Measurements from ENCODE around the gene LMF1. TPM values are rescaled to one million over a fixed set of nuclear protein-coding genes. Genes with fewer than 3 reads are reported as not detected.

The LMF1 gene
- total RNA-seq, 3 donors from 2014 or later (not counting 1 experiment from before 2014, with no cell fraction given) = 28.2 to 42.2 (median 41.2) TPM

DNA sequence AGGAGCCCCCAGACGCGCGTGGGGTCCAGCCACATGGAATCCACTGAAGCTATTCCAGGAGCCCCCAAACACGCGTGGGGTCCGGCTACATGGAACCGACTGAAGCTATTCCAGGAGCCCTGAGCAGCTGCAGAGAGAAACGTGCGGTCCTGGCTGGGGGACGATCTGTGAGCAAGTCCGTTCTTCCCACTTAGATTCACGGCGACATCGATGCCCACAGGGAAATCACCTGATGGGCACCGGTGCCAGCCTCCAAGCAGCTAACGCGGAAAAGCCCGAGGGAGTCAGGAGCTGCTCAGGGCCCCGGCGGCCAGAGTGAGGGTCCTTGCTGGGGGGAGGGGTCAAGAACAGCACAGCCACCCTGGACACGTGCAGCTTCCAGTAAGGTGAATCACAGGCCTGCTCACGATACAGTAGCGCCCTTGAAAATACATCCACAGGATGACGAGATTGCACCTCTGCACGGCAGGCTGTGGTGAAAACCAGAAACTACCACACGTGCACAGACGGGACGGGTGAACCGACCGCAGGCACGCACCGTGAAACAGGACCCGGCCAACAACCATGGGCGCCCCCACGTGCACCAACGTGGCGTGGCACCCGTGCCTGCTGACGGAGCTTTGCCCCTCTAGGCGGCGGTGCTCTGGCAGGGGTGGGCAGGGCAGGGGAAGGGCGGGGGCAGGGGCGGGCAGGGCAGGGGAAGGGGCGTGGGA lies 92.6 kb downstream of the LMF1 start:
- DNase-seq = peak in 1 of 2 donors; percentile 35
- no peaks in the 10 kb centered on the region for H3K36me3 Mint-ChIP-seq

DNA sequence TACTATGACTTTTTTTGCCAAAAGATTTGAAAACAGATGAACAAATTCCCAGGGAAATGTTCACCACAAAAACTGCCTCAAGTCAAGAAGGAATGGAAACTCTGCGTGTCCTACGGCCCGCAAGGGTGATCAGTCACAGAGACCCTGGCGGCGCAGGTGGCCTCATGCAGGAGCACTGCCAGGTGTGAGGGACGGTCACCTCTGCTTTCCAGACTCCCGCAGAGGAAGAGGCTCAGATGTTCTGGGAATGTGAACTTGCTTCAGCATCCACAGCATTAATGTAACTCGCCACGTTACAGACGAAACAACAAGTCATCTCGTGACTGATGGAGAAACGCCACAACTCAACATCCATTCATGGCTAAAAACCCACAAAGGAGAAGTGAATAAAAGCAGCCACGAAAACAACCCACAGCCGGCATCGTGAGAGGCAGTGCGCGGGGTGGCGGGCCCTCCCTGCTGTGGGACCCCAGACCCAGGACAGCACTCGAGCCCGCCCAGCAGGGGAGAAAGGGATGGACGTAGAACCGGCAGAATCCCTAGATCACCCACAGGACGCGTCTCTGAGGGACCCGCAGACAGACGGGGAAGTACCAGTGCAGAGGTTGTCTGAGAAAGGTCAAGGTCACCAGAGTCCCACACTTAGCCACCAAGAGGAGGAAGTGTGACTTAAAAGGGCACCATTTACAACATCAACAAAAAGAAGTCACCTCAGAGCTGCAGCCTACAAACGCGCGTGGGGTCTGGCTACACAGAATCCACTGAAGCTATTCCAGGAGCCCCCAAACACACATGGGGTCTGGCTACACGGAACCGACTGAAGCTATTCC lies 93.3 kb downstream of the LMF1 start:
- Histone ChIP-seq H3K36me3 (ENCODE audit: control insufficient read depth, insufficient read depth, low read length) (peaks cover 2% of the 10 kb centered on the region), H3K4me3 (ENCODE audit: low read length) (no peak overlapping the region), H3K9me3 (ENCODE audit: control insufficient read depth, insufficient read depth, low read length) (no peaks in the 10 kb centered on the region), H3K4me1 (ENCODE audit: control insufficient read depth, insufficient read depth, low read length) (peaks cover 7% of the 10 kb centered on the region), H3K27me3 (ENCODE audit: control insufficient read depth, insufficient read depth, low read length) (no peaks in the 10 kb centered on the region), H3K27ac (ENCODE audit: low read length) (no peak overlapping the region)
- intact Hi-C loops (cut with micrococcal nuclease) = no loop called here
- Mint-ChIP-seq H3K27ac (peak overlapping the region in 1 of 2 donors; percentile 62), H3K9me3 (no peaks in the 10 kb centered on the region), H3K4me3 (no peak overlapping the region), H3K27me3 (ENCODE audit: low read depth in 2 of 2) (no peaks in the 10 kb centered on the region), H3K4me1 (peaks cover 0 to 2% of the 10 kb centered on the region in 2 donors), H3K36me3 (no peaks in the 10 kb centered on the region)
- 79% methylated on average over 31 of the region's 31 CpGs for WGBS (ENCODE audit: insufficient coverage)
- TF ChIP-seq, protein P1, sequence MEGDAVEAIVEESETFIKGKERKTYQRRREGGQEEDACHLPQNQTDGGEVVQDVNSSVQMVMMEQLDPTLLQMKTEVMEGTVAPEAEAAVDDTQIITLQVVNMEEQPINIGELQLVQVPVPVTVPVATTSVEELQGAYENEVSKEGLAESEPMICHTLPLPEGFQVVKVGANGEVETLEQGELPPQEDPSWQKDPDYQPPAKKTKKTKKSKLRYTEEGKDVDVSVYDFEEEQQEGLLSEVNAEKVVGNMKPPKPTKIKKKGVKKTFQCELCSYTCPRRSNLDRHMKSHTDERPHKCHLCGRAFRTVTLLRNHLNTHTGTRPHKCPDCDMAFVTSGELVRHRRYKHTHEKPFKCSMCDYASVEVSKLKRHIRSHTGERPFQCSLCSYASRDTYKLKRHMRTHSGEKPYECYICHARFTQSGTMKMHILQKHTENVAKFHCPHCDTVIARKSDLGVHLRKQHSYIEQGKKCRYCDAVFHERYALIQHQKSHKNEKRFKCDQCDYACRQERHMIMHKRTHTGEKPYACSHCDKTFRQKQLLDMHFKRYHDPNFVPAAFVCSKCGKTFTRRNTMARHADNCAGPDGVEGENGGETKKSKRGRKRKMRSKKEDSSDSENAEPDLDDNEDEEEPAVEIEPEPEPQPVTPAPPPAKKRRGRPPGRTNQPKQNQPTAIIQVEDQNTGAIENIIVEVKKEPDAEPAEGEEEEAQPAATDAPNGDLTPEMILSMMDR (IDR thresholded peaks at IDR 0.05) = no peak
- ATAC-seq = no peak
- no peak for DNase-seq

More for the DNA sequence above, 92.6 kb downstream of the LMF1 start:
- TF ChIP-seq, protein P1 (IDR thresholded peaks at IDR 0.05) = no peak
- peaks cover 0 to 7% of the 10 kb centered on the region in 2 donors for H3K4me1 Mint-ChIP-seq
- 91% methylated on average over 44 of the region's 44 CpGs for WGBS (ENCODE audit: insufficient coverage)
- Histone ChIP-seq H3K27me3 (ENCODE audit: control insufficient read depth, insufficient read depth, low read length) (no peaks in the 10 kb centered on the region), H3K36me3 (ENCODE audit: control insufficient read depth, insufficient read depth, low read length) (peaks cover 2% of the 10 kb centered on the region), H3K4me3 (ENCODE audit: low read length) (no peak overlapping the region), H3K27ac (ENCODE audit: low read length) (no peak overlapping the region), H3K4me1 (ENCODE audit: control insufficient read depth, insufficient read depth, low read length) (peaks cover 7% of the 10 kb centered on the region), H3K9me3 (ENCODE audit: control insufficient read depth, insufficient read depth, low read length) (peaks cover under 1% of the 10 kb centered on the region)
- no peak overlapping the region for H3K27ac Mint-ChIP-seq
- H3K4me3 Mint-ChIP-seq = no peak overlapping the region
- intact Hi-C loops (cut with micrococcal nuclease) = no loop called here
- ATAC-seq = peak in 1 of 3 donors; percentile 64
- H3K9me3 Mint-ChIP-seq = no peaks in the 10 kb centered on the region
- no peaks in the 10 kb centered on the region for H3K27me3 Mint-ChIP-seq (ENCODE audit: low read depth in 2 of 2)

DNA sequence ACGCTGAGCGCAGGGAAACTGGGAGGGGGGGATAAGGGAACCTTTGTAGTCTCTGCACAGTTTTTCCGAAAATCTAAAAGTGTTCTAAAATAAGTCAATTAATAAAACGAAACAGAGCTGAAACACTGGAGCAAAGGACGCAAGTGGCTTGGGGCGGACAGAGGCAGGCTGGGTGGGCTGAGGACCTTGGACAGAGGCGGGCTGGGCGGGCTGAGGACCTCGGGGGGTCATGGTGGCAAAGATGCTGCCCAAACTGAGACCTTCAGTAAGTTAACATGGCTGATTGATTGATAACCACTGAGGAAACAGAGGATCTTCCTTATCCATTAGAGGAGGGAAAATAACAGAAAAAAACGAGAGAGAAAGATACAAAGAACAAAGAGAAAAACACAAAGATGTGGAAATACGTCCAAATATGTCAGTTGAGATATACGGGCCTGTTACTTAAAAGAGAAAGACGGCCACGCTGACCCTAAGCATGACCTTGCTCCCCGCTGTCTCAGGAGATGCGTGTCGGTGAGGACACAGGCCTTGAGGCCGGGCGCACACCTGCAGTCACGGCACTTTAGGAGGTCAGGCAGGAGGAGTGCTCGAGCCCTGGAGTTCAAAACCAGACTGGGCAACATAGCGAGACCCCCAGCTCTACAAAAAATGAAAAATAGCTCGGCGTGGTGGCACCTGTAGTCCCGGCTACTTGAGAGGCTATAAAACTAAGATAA lies 94.1 kb downstream of the LMF1 start:
- Mint-ChIP-seq H3K27ac (no peak overlapping the region), H3K4me1 (peaks cover 0 to under 1% of the 10 kb centered on the region in 2 donors), H3K4me3 (no peak overlapping the region), H3K27me3 (ENCODE audit: low read depth in 2 of 2) (no peaks in the 10 kb centered on the region), H3K36me3 (no peaks in the 10 kb centered on the region), H3K9me3 (no peaks in the 10 kb centered on the region)
- peaks cover 2% of the 10 kb centered on the region for H3K36me3 ChIP-seq (ENCODE audit: control insufficient read depth, insufficient read depth, low read length)
- H3K4me3 ChIP-seq (ENCODE audit: low read length) = no peak overlapping the region
- no peaks in the 10 kb centered on the region for H3K9me3 ChIP-seq (ENCODE audit: control insufficient read depth, insufficient read depth, low read length)
- ATAC-seq (no peak), DNase-seq (no peak)
- no peak overlapping the region for H3K27ac ChIP-seq (ENCODE audit: low read length)
- peaks cover 7% of the 10 kb centered on the region for H3K4me1 ChIP-seq (ENCODE audit: control insufficient read depth, insufficient read depth, low read length)
- H3K27me3 ChIP-seq (ENCODE audit: control insufficient read depth, insufficient read depth, low read length) = no peaks in the 10 kb centered on the region
- intact Hi-C loops (cut with micrococcal nuclease) = no loop called here
- TF ChIP-seq, protein P1 (IDR thresholded peaks at IDR 0.05) = no peak
- 94% methylated on average over 25 of the region's 25 CpGs for WGBS (ENCODE audit: insufficient coverage)

Measured in natural killer cell (primary cell).